Measurements from ENCODE around the gene DOCK10. TPM values are rescaled to one million over a fixed set of nuclear protein-coding genes. Genes with fewer than 3 reads are reported as not detected.

DOCK10 gene
- total RNA-seq, 1 experiment from 2014 or later: 5.8 TPM

DNA sequence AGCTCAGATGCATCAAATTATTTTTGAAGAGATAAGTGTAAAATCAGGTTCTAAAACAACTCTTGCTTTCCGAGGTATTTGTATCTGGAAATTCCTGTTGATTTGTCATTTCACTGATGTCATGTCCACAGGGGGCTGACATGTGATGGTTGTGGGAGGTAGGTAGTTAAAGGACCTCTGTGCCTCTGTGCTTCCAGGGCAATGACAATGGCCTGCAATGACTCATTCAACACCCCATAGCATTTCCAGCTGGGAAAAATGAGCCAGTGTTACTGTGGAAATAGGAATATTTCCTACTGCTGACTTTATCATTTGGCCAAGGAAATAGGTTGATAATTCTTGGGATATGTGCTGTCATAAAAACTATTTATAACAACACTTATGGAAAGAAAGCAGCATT, 239.9 kb downstream of the DOCK10 start:
- no peaks in the 10 kb centered on the region for H3K27me3 ChIP-seq (ENCODE audit: control insufficient read depth, insufficient read depth, low read length)
- H3K4me1 ChIP-seq (ENCODE audit: control insufficient read depth, insufficient read depth, low read length): no peaks in the 10 kb centered on the region
- in situ Hi-C loops (cut with HindIII; ENCODE audit: low pct_unique_long_range_greater_than_20kb, low sequenced_read_pairs): no loop called here
- ChIA-PET CTCF (no interaction called here), POLR2A (no interaction called here)
- TF ChIP-seq POLR2AphosphoS5 (IDR thresholded peaks at IDR 0.05; ENCODE audit: low read depth, low read length): no peak
- no peak for TF ChIP-seq REST (IDR thresholded peaks at IDR 0.05; ENCODE audit: insufficient read depth in 1 of 2, low read depth in 2 of 2, low read length in 1 of 2)
- TF ChIP-seq, protein P1, sequence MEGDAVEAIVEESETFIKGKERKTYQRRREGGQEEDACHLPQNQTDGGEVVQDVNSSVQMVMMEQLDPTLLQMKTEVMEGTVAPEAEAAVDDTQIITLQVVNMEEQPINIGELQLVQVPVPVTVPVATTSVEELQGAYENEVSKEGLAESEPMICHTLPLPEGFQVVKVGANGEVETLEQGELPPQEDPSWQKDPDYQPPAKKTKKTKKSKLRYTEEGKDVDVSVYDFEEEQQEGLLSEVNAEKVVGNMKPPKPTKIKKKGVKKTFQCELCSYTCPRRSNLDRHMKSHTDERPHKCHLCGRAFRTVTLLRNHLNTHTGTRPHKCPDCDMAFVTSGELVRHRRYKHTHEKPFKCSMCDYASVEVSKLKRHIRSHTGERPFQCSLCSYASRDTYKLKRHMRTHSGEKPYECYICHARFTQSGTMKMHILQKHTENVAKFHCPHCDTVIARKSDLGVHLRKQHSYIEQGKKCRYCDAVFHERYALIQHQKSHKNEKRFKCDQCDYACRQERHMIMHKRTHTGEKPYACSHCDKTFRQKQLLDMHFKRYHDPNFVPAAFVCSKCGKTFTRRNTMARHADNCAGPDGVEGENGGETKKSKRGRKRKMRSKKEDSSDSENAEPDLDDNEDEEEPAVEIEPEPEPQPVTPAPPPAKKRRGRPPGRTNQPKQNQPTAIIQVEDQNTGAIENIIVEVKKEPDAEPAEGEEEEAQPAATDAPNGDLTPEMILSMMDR (IDR thresholded peaks at IDR 0.05): no peak
- no peak for TF ChIP-seq TCF7L2 (IDR thresholded peaks at IDR 0.05; ENCODE audit: low read depth, low read length)
- no peak for TF ChIP-seq SIN3A (IDR thresholded peaks at IDR 0.05; ENCODE audit: borderline replicate concordance, insufficient read depth, low read depth, low read length)
- intact Hi-C loops (cut with micrococcal nuclease; ENCODE audit: unreplicated experiment): no loop called here
- H3K9me3 ChIP-seq (ENCODE audit: control insufficient read depth, insufficient read depth, low read depth, low read length): no peaks in the 10 kb centered on the region
- ATAC-seq (no peak), DNase-seq (ENCODE audit: low read depth, low spot score) (no peak)
- H3K36me3 ChIP-seq (ENCODE audit: control insufficient read depth, insufficient read depth, low read length): no peaks in the 10 kb centered on the region
- H3K4me3 ChIP-seq (ENCODE audit: low read depth in 2 of 2, low read length in 2 of 2): no peak overlapping the region
- no peak overlapping the region for H3K27ac ChIP-seq (ENCODE audit: low read length)
- no TSS peak for BruUV-seq (replicated peaks)

- no peak for DNase-seq (ENCODE audit: low read depth, low spot score)
- BruUV-seq (replicated peaks): no TSS peak
- no peak for TF ChIP-seq POLR2AphosphoS5 (IDR thresholded peaks at IDR 0.05; ENCODE audit: low read depth, low read length)
- no peak for TF ChIP-seq REST (IDR thresholded peaks at IDR 0.05; ENCODE audit: insufficient read depth in 1 of 2, low read depth in 2 of 2, low read length in 1 of 2)
- no peak for TF ChIP-seq TCF7L2 (IDR thresholded peaks at IDR 0.05; ENCODE audit: low read depth, low read length)
- TF ChIP-seq, protein P1 (IDR thresholded peaks at IDR 0.05): no peak
- no peak for TF ChIP-seq SIN3A (IDR thresholded peaks at IDR 0.05; ENCODE audit: borderline replicate concordance, insufficient read depth, low read depth, low read length)
- ATAC-seq: no peak
- no peaks in the 10 kb centered on the region for H3K9me3 ChIP-seq (ENCODE audit: control insufficient read depth, insufficient read depth, low read depth, low read length)
- no peak overlapping the region for H3K27ac ChIP-seq (ENCODE audit: low read length)
- ChIA-PET POLR2A (no interaction called here), CTCF (no interaction called here)
- no peaks in the 10 kb centered on the region for H3K27me3 ChIP-seq (ENCODE audit: control insufficient read depth, insufficient read depth, low read length)
- intact Hi-C loops (cut with micrococcal nuclease; ENCODE audit: unreplicated experiment): no loop called here
- H3K4me1 ChIP-seq (ENCODE audit: control insufficient read depth, insufficient read depth, low read length): peaks cover 5% of the 10 kb centered on the region
- no peaks in the 10 kb centered on the region for H3K36me3 ChIP-seq (ENCODE audit: control insufficient read depth, insufficient read depth, low read length)
- H3K4me3 ChIP-seq (ENCODE audit: low read depth in 2 of 2, low read length in 2 of 2): no peak overlapping the region
- in situ Hi-C loops (cut with HindIII; ENCODE audit: low pct_unique_long_range_greater_than_20kb, low sequenced_read_pairs): no loop called here
Measured at GRCh38 chr2:224801360-224801759, 240.9 kb downstream of the DOCK10 start.

All from Panc1 (cell line).